ENCODE data around the gene ANKRD23. TPM values are rescaled to one million over a fixed set of nuclear protein-coding genes. Genes with fewer than 3 reads are reported as not detected.
A peak's percentile ranks its signal among the peaks of the same experiment; 100 is the strongest.

The ANKRD23 gene
- total RNA-seq, 5 donors from 2014 or later (not counting 1 experiment from before 2014, with no cell fraction given) = 10.1 to 19.5 (median 16.4) TPM

- DNase-seq (no peak), ATAC-seq (replicated peaks in 1 of 4) (no peak)
- Mint-ChIP-seq H3K27ac (peak overlapping the region; percentile 61 to 82), H3K9me3 (no peaks in the 10 kb centered on the region), H3K36me3 (no peaks in the 10 kb centered on the region), H3K4me1 (peaks cover 20 to 44% (median 30%) of the 10 kb centered on the region in 3 donors), H3K4me3 (no peak overlapping the region), H3K27me3 (no peaks in the 10 kb centered on the region)
- Histone ChIP-seq H3K36me3 (ENCODE audit: control insufficient read depth in 2 of 2, extremely low read depth in 1 of 2, insufficient read depth in 1 of 2, low read length in 1 of 2) (no peaks in the 10 kb centered on the region), H3K4me3 (ENCODE audit: control insufficient read depth in 1 of 2, extremely low read depth in 1 of 2, low read length in 1 of 2) (no peak overlapping the region), H3K4me1 (ENCODE audit: control insufficient read depth in 1 of 2, extremely low read depth in 1 of 2, insufficient read depth in 2 of 2, low read length in 2 of 2) (peaks cover 5 to 36% of the 10 kb centered on the region in 2 experiments), H3K27me3 (replicated peaks in 1 of 2; ENCODE audit: control insufficient read depth in 2 of 2, extremely low read depth in 1 of 2, insufficient read depth in 2 of 2, low read length in 1 of 2) (peaks cover 0 to 6% of the 10 kb centered on the region in 2 experiments), H3K27ac (ENCODE audit: low read length) (no peak overlapping the region), H3K9me3 (no peaks in the 10 kb centered on the region)
- ChIA-PET POLR2A (no interaction called here), CTCF (interaction anchor here in 1 of 2 donors (0.6 to 1.3 kb wide), 3 partner anchors 16 to 36 kb away, joined by 3 to 5 read pairs (median 3); partner anchors contain the start of gene ANKRD39)
- WGBS (ENCODE audit: insufficient coverage) = 83% methylated on average over 2 of the region's 8 CpGs
These were observed 29.9 kb upstream of the ANKRD23 start for GRCh38 chr2:96873651-96874096.

GRCh38 chr2:96872591-96873349 lies 28.9 kb upstream of the ANKRD23 start:
- peaks cover 26 to 48% (median 34%) of the 10 kb centered on the region in 3 donors for H3K4me1 Mint-ChIP-seq
- WGBS (ENCODE audit: insufficient coverage) = 74% methylated on average over 6 of the region's 14 CpGs
- Histone ChIP-seq H3K4me1 (ENCODE audit: control insufficient read depth in 1 of 2, extremely low read depth in 1 of 2, insufficient read depth in 2 of 2, low read length in 2 of 2) (peaks cover 8 to 43% of the 10 kb centered on the region in 2 experiments), H3K36me3 (ENCODE audit: control insufficient read depth in 2 of 2, extremely low read depth in 1 of 2, insufficient read depth in 1 of 2, low read length in 1 of 2) (no peaks in the 10 kb centered on the region), H3K27me3 (replicated peaks in 1 of 2; ENCODE audit: control insufficient read depth in 2 of 2, extremely low read depth in 1 of 2, insufficient read depth in 2 of 2, low read length in 1 of 2) (peaks cover 0 to 6% of the 10 kb centered on the region in 2 experiments), H3K27ac (ENCODE audit: low read length) (no peak overlapping the region), H3K4me3 (ENCODE audit: control insufficient read depth in 1 of 2, extremely low read depth in 1 of 2, low read length in 1 of 2) (no peak overlapping the region), H3K9me3 (no peaks in the 10 kb centered on the region)
- H3K27ac Mint-ChIP-seq = peak overlapping the region; percentile 59 to 79
- no peak overlapping the region for H3K4me3 Mint-ChIP-seq
- ChIA-PET CTCF (interaction anchor here in 1 of 2 donors (0.6 to 1.3 kb wide), 3 partner anchors 15 to 375 kb away, joined by 3 to 4 read pairs (median 3); partner anchors contain the start of gene ANKRD39), POLR2A (no interaction called here)
- DNase-seq = no peak
- no peaks in the 10 kb centered on the region for H3K36me3 Mint-ChIP-seq
- H3K9me3 Mint-ChIP-seq = no peaks in the 10 kb centered on the region
- H3K27me3 Mint-ChIP-seq = no peaks in the 10 kb centered on the region
- no peak for ATAC-seq (replicated peaks in 1 of 4)

- WGBS (ENCODE audit: insufficient coverage) = 4% methylated on average over 7 of the region's 13 CpGs
- Histone ChIP-seq H3K36me3 (ENCODE audit: control insufficient read depth in 2 of 2, extremely low read depth in 1 of 2, insufficient read depth in 1 of 2, low read length in 1 of 2) (peaks cover 0 to 19% of the 10 kb centered on the region in 2 donors), H3K9me3 (no peaks in the 10 kb centered on the region), H3K4me1 (ENCODE audit: control insufficient read depth in 1 of 2, extremely low read depth in 1 of 2, insufficient read depth in 2 of 2, low read length in 2 of 2) (peaks cover 16 to 56% of the 10 kb centered on the region in 2 experiments), H3K27me3 (replicated peaks in 1 of 2; ENCODE audit: control insufficient read depth in 2 of 2, extremely low read depth in 1 of 2, insufficient read depth in 2 of 2, low read length in 1 of 2) (peaks cover 0 to 6% of the 10 kb centered on the region in 2 experiments), H3K4me3 (ENCODE audit: control insufficient read depth in 1 of 2, extremely low read depth in 1 of 2, low read length in 1 of 2) (peak overlapping the region; percentile 38 to 61), H3K27ac (ENCODE audit: low read length) (peak overlapping the region; percentile 89)
- Mint-ChIP-seq H3K9me3 (no peaks in the 10 kb centered on the region), H3K36me3 (peaks cover 2% of the 10 kb centered on the region), H3K4me1 (peaks cover 40 to 61% (median 48%) of the 10 kb centered on the region in 3 donors), H3K27ac (peak overlapping the region; percentile 92 to 93), H3K4me3 (peak overlapping the region; percentile 84 to 90 (median 86)), H3K27me3 (no peaks in the 10 kb centered on the region)
- DNase-seq = peak; percentile 38 to 84 (median 63)
- ChIA-PET POLR2A (interaction anchor here in 1 of 2 donors (0.7 kb wide), 1 partner anchor 12 kb away, joined by 3 read pairs; the partner anchor contains the start of gene ANKRD39), CTCF (interaction anchor here (0.5 to 1.8 kb wide), 8 partner anchors 10 to 92 kb away, joined by 3 to 25 read pairs (median 3); partner anchors contain the start of genes ANKRD39 (in 1 of the 2) and CNNM3 (in 1 of the 2))
- ATAC-seq (replicated peaks in 1 of 4) = peak; percentile 63 to 73 (median 71)
These were observed 26.9 kb upstream of the ANKRD23 start for GRCh38 chr2:96870626-96871255.

GRCh38 chr2:96869822-96870625 lies 26.2 kb upstream of the ANKRD23 start, which contains the start of gene SEMA4C:
Gene SEMA4C, minus strand, starts transcription at chr2:96870080. Its CDS starts 2,194 bp downstream, at chr2:96867886.
- Mint-ChIP-seq H3K9me3 (no peaks in the 10 kb centered on the region), H3K36me3 (peaks cover 4% of the 10 kb centered on the region), H3K27me3 (no peaks in the 10 kb centered on the region), H3K4me1 (peaks cover 40 to 60% (median 52%) of the 10 kb centered on the region in 3 donors), H3K27ac (peak within 1 kb of the TSS; percentile 92 to 93), H3K4me3 (peak within 1 kb of the TSS; percentile 84 to 90 (median 86))
- H3K36me3 ChIP-seq (ENCODE audit: control insufficient read depth in 2 of 2, extremely low read depth in 1 of 2, insufficient read depth in 1 of 2, low read length in 1 of 2) = peaks cover 2 to 26% of the 10 kb centered on the region in 2 donors
- 1% methylated on average over 89 of the region's 93 CpGs for WGBS (ENCODE audit: insufficient coverage)
- DNase-seq (peak in 32 of 35 experiments; percentile 32 to 78 (median 54)), ATAC-seq (replicated peaks in 1 of 4) (peak; percentile 57 to 67 (median 64))
- POLR2A ChIA-PET = no interaction called here
- H3K4me3 ChIP-seq (ENCODE audit: control insufficient read depth in 1 of 2, extremely low read depth in 1 of 2, low read length in 1 of 2) = peak within 1 kb of the TSS; percentile 66 to 75
- H3K9me3 ChIP-seq = no peaks in the 10 kb centered on the region
- CTCF ChIA-PET = interaction anchor here in 1 of 2 donors (0.7 to 1.8 kb wide), 4 partner anchors 10 to 92 kb away, joined by 3 to 25 read pairs (median 4); partner anchors contain the start of gene ANKRD39
- peaks cover 16 to 56% of the 10 kb centered on the region in 2 experiments for H3K4me1 ChIP-seq (ENCODE audit: control insufficient read depth in 1 of 2, extremely low read depth in 1 of 2, insufficient read depth in 2 of 2, low read length in 2 of 2)
- H3K27ac ChIP-seq (ENCODE audit: low read length) = peak within 1 kb of the TSS; percentile 89
- peaks cover 0 to 6% of the 10 kb centered on the region in 2 experiments for H3K27me3 ChIP-seq (replicated peaks in 1 of 2; ENCODE audit: control insufficient read depth in 2 of 2, extremely low read depth in 1 of 2, insufficient read depth in 2 of 2, low read length in 1 of 2)

- WGBS (ENCODE audit: insufficient coverage) = under 1% methylated on average over 59 of the region's 64 CpGs
- CTCF ChIA-PET = interaction anchor here in 1 of 2 donors (1.7 kb wide), 1 partner anchor 12 kb away, joined by 9 read pairs; the partner anchor contains the start of gene ANKRD39
- H3K27ac Mint-ChIP-seq = no peak overlapping the region
These were observed 25.5 kb upstream of the ANKRD23 start for GRCh38 chr2:96869281-96869821.

More at GRCh38 chr2:96869281-96869821, 25.5 kb upstream of the ANKRD23 start:
- ATAC-seq (replicated peaks in 1 of 4) (peak in 3 of 4 experiments; percentile 1 to 8 (median 2)), DNase-seq (peak in 1 of 35 experiments; percentile 5)
- Histone ChIP-seq H3K27ac (ENCODE audit: low read length) (no peak overlapping the region), H3K27me3 (replicated peaks in 1 of 2; ENCODE audit: control insufficient read depth in 2 of 2, extremely low read depth in 1 of 2, insufficient read depth in 2 of 2, low read length in 1 of 2) (peaks cover 0 to 6% of the 10 kb centered on the region in 2 experiments), H3K9me3 (no peaks in the 10 kb centered on the region), H3K4me1 (ENCODE audit: control insufficient read depth in 1 of 2, extremely low read depth in 1 of 2, insufficient read depth in 2 of 2, low read length in 2 of 2) (peaks cover 14 to 57% of the 10 kb centered on the region in 2 experiments), H3K4me3 (ENCODE audit: control insufficient read depth in 1 of 2, extremely low read depth in 1 of 2, low read length in 1 of 2) (peak overlapping the region; percentile 66 to 75), H3K36me3 (ENCODE audit: control insufficient read depth in 2 of 2, extremely low read depth in 1 of 2, insufficient read depth in 1 of 2, low read length in 1 of 2) (peaks cover 6 to 33% of the 10 kb centered on the region in 2 donors)
- Mint-ChIP-seq H3K4me3 (peak overlapping the region in 2 of 3 donors; percentile 60 to 86), H3K9me3 (no peaks in the 10 kb centered on the region), H3K36me3 (peaks cover 4% of the 10 kb centered on the region), H3K27me3 (no peaks in the 10 kb centered on the region), H3K4me1 (peaks cover 38 to 55% (median 48%) of the 10 kb centered on the region in 3 donors)
- POLR2A ChIA-PET = no interaction called here
